ENCODE results near the gene SGMS2. TPM values are rescaled to one million over a fixed set of nuclear protein-coding genes. Genes with fewer than 3 reads are reported as not detected.

The SGMS2 gene
- total and polyA plus RNA-seq, 9 of the 15 experiments (the other 6 are each of a cell fraction or from before 2014, with no cell fraction given), result 0.07 to 0.25 (median 0.11) TPM; not detected in 5

- TF ChIP-seq RERE (CRISPR knock-in tag; IDR thresholded peaks at IDR 0.05; ENCODE audit: borderline replicate concordance), result 0 out of 2 replicates have a peak, but pooled peaks have one; percentile 29
- no peak for TF ChIP-seq RNF2 (IDR thresholded peaks at IDR 0.05)
- no peak for TF ChIP-seq MAFF (IDR thresholded peaks at IDR 0.05; ENCODE audit: low read length)
- no peak for TF ChIP-seq HDAC2 (IDR thresholded peaks at IDR 0.05)
- TF ChIP-seq L3MBTL2 (IDR thresholded peaks at IDR 0.05), result 0 out of 2 replicates have a peak, but pooled peaks have one; percentile 2
- no peak for TF ChIP-seq ETS1 (conservative IDR thresholded peaks at IDR 0.05; ENCODE audit: control insufficient read depth, low read depth, low read length)
Measured at GRCh38 chr4:107931775-107932321, 107.1 kb downstream of the SGMS2 start (continued).
